Thyroid gland (tissue), 4 donors: ENCODE measurements around the gene EIF1. TPM values are rescaled to one million over a fixed set of nuclear protein-coding genes. Genes with fewer than 3 reads are reported as not detected.
"Not testable (repeated sequence)": the region's sequence is repeated elsewhere in the genome, so short reads cannot be mapped to it uniquely, and the experiment has no call there.

Experiments used
- DNase-seq, 2 donors: peaks; one replicate each; pipeline ENCODE4 v3.0.0-alpha.2; 2019
- H3K27ac ChIP-seq, 3 donors: fragments of 200-600 bp; sonication (generic); 1 replicate in 2 of 3; 2 replicates in 1 of 3; pipeline ENCODE4 v1.5.1; 2016 to 2019; ENCODE audit warnings: mild to moderate bottlenecking in 1 of 3, moderate library complexity in 1 of 3
- H3K27me3 ChIP-seq: fragments of 200-600 bp; sonication (generic); one replicate; pipeline ENCODE4 v1.5.1; 2019
- H3K36me3 ChIP-seq, 2 donors: fragments of 200-600 bp; sonication (generic); one replicate each; pipeline ENCODE4 v1.5.1; 2016 to 2019
- H3K4me1 ChIP-seq, 2 donors: fragments of 200-600 bp; sonication (generic); one replicate each; pipeline ENCODE4 v1.5.1; 2017 to 2019
- H3K4me3 ChIP-seq, 3 donors: fragments of 200-600 bp; sonication (generic); replicated peaks in 1 of 3; 1 replicate in 2 of 3; 2 replicates in 1 of 3; pipeline ENCODE4 v1.5.1; 2016; ENCODE audit warnings: mild to moderate bottlenecking in 1 of 3
- H3K9me3 ChIP-seq: fragments of 200-600 bp; sonication (generic); one replicate; pipeline ENCODE4 v1.5.1; 2017
- POLR2A ChIP-seq, 2 donors: fragments of 450-650 bp; IDR thresholded peaks; one replicate each; pipeline ENCODE4 v1.6.1; 2017; ENCODE audit warnings: antibody characterized with exemption in 2 of 2, mild to moderate bottlenecking in 2 of 2, moderate library complexity in 1 of 2
- WGBS, 2 donors: methylation state at CpG; one replicate each; pipeline ENCODE4 v1.1.5; 2017; 5-methylcytosine and 5-hydroxymethylcytosine counted together
- intact Hi-C: fragments of 100-400 bp; cut with DNase I; formaldehyde crosslinking; loops from one replicate; pipeline ENCODE4 v1.15.1; 2023
- total RNA-seq, 4 donors: library from RNA; depleted of rRNA; stranded (reverse); fragments of >200 nt; gene quantifications; one replicate each; pipeline ENCODE4 v1.2.3, GENCODE V29; 2016
- TF ChIP-seq, protein P1 (sequence below), 6 experiments: fragments of 200-600 bp in 3 of 6; fragments of 450-650 bp in 3 of 6; sonication (generic) in 3 of 6; IDR thresholded peaks; one replicate each; pipeline ENCODE4 v1.5.1; 2016 to 2019; ENCODE audit warnings: antibody characterized with exemption in 6 of 6, mild to moderate bottlenecking in 2 of 6, inconsistent platforms in 1 of 6, moderate library complexity in 1 of 6

Gene EIF1
- total RNA-seq, 4 donors from 2014 or later: 119 to 171 (median 145) TPM

DNA sequence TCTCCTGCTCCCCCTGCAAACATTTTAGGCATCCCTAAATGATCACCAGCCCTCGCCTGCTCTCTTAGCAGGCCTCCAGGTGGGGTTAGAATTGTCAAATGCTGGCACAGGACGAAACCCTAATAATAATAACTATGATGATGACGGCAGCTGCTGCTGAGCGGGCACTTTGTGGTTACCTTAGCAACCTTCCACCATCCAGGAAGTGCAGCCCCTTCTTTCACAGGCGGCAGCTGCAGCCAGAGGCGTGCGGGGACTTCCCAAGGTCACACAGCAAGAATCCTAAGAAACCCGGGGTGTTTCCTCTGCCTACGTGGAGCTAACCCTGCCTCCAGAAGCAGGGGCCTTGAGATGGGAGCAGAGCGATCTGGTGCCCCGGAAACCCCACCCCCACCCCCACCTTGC, 22.4 kb upstream of the EIF1 start:
- Histone ChIP-seq H3K9me3 (no peaks in the 10 kb centered on the region), H3K27me3 (no peaks in the 10 kb centered on the region), H3K4me3 (peak overlapping the region in 1 of 3 donors; percentile 28), H3K4me1 (peaks cover 12 to 21% of the 10 kb centered on the region in 2 donors), H3K27ac (peak overlapping the region; percentile 60 to 88 (median 77)), H3K36me3 (no peaks in the 10 kb centered on the region)
- DNase-seq: peak in 1 of 2 donors; percentile 34
- intact Hi-C loops: loop anchor here (5.0 kb wide), 1 partner anchor 864 kb away; no protein-coding TSS in a partner anchor
- TF ChIP-seq, protein P1, sequence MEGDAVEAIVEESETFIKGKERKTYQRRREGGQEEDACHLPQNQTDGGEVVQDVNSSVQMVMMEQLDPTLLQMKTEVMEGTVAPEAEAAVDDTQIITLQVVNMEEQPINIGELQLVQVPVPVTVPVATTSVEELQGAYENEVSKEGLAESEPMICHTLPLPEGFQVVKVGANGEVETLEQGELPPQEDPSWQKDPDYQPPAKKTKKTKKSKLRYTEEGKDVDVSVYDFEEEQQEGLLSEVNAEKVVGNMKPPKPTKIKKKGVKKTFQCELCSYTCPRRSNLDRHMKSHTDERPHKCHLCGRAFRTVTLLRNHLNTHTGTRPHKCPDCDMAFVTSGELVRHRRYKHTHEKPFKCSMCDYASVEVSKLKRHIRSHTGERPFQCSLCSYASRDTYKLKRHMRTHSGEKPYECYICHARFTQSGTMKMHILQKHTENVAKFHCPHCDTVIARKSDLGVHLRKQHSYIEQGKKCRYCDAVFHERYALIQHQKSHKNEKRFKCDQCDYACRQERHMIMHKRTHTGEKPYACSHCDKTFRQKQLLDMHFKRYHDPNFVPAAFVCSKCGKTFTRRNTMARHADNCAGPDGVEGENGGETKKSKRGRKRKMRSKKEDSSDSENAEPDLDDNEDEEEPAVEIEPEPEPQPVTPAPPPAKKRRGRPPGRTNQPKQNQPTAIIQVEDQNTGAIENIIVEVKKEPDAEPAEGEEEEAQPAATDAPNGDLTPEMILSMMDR (IDR thresholded peaks at IDR 0.05): peak in 1 of 6 experiments; percentile 14
- no peak for TF ChIP-seq POLR2A (IDR thresholded peaks at IDR 0.05)
- WGBS, 2 donors: 12 to 19% methylated on average over 11 of the region's 11 CpGs

DNA sequence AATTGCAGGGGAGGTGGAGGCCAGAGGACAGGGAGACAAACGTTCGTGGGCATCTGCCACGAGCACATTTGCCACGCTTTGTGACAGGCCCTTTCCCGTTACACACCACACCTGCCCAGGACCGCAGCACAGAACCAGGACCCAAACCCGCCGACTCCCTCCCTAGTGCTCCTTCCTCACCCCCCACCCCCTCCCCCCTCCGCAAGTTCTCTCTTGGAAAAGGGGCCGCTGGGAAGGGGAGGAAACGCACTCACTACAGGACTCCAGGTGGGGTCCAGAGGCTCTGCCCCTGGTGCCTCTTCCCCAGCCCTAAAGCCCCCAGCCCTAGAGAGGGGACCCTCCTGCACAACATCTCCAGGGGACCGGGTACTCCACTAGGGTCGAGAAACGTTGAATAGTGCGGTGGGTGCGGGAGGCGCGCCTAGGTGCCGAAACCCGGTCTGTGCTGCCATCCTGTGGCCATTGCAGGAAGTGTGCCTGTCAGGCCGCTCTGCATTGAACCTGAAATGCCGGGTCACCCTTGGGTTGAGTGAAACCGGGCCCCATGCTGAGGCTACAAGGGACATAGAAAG, 21.9 kb upstream of the EIF1 start:
- peak in 1 of 2 donors; percentile 22 for TF ChIP-seq POLR2A (IDR thresholded peaks at IDR 0.05)
- TF ChIP-seq, protein P1 (IDR thresholded peaks at IDR 0.05): peak; percentile 75 to 98 (median 94)
- intact Hi-C loops: loop anchor here (5.0 kb wide), 1 partner anchor 864 kb away; no protein-coding TSS in a partner anchor
- Histone ChIP-seq H3K27me3 (no peaks in the 10 kb centered on the region), H3K4me3 (peak overlapping the region in 1 of 3 donors; percentile 28), H3K36me3 (no peaks in the 10 kb centered on the region), H3K4me1 (peaks cover 12 to 21% of the 10 kb centered on the region in 2 donors), H3K9me3 (no peaks in the 10 kb centered on the region), H3K27ac (peak overlapping the region; percentile 60 to 88 (median 77))
- WGBS, 2 donors: 4 to 5% methylated on average over 4 to 21 of the region's 23 CpGs
- peak; percentile 82 to 85 for DNase-seq

DNA sequence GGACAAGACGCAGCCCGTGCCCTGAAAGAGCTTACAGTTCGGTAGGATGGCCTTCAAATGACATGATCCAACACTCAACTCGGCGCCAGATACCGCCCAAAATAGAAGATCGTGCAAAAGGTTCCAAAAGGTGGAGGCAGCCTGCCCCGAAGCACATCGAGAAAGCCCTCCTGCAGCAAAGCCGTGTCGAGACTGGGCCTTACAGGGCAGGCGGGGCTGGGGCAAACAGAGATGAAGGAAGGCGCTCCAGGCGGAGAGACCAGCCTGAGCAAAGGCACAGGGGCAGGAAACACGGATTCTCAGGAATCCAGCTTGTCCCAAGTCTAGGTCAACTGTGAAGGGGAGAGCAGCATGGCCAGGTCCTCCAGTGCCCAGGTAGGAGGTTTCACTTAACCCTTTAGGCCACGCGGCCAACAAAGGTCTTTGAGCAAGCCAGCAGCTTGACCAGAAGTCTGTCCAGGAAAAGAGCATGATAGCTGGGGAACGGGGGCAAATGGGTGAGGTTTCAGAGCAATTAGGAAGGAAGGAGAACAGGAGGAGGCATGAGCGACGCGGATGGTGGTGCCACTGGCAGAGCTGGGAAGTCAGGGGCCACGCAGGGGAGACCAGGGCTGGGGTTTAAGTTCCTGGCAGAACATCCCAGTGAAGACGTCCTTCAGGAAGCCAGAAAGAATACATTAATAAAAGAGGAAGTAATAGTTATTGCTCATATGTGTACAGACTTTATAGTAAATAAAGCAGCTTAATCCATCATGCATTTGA, 21.2 kb upstream of the EIF1 start:
- peak overlapping the region in 1 of 3 donors; percentile 28 for H3K4me3 ChIP-seq
- TF ChIP-seq POLR2A (IDR thresholded peaks at IDR 0.05): no peak
- TF ChIP-seq, protein P1 (IDR thresholded peaks at IDR 0.05): no peak
- intact Hi-C loops: loop anchor here (5.0 kb wide), 1 partner anchor 865 kb away; no protein-coding TSS in a partner anchor

DNA sequence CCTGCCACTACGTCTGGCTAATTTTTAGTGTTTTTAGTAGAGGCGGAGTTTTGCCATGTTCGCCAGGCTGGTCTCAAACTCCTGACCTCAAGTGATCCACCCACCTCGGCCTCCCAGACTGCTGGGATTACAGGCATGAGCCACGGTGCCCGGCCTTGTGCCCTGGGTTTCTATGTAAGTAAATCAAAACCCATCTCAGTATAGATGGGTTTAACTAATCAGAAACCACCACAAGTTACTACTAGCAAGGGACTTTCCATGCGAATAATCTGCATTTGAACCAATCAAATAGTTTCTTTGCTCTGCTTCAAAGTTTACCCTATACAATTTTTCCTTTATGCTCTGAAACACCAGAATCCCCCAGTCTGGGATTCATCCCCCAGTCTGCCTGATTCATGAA, 16.5 kb upstream of the EIF1 start:
- Histone ChIP-seq H3K27ac (no peak overlapping the region), H3K4me1 (peaks cover 8 to 18% of the 10 kb centered on the region in 2 donors), H3K4me3 (no peak overlapping the region), H3K9me3 (no peaks in the 10 kb centered on the region), H3K36me3 (no peaks in the 10 kb centered on the region), H3K27me3 (no peaks in the 10 kb centered on the region)
- intact Hi-C loops: no loop called here
- WGBS, 2 donors: 92 to 93% methylated on average over 7 of the region's 7 CpGs
- TF ChIP-seq POLR2A (IDR thresholded peaks at IDR 0.05): no peak
- TF ChIP-seq, protein P1 (IDR thresholded peaks at IDR 0.05): no peak
- no peak for DNase-seq

More for the DNA sequence above, 21.2 kb upstream of the EIF1 start:
- DNase-seq: no peak
- peak overlapping the region in 2 of 3 donors; percentile 17 to 77 for H3K27ac ChIP-seq
- H3K36me3 ChIP-seq: no peaks in the 10 kb centered on the region
- no peaks in the 10 kb centered on the region for H3K27me3 ChIP-seq
- H3K4me1 ChIP-seq: peaks cover 12 to 21% of the 10 kb centered on the region in 2 donors
- 51 to 52% methylated on average over 23 of the region's 23 CpGs for WGBS, 2 donors
- no peaks in the 10 kb centered on the region for H3K9me3 ChIP-seq

DNA sequence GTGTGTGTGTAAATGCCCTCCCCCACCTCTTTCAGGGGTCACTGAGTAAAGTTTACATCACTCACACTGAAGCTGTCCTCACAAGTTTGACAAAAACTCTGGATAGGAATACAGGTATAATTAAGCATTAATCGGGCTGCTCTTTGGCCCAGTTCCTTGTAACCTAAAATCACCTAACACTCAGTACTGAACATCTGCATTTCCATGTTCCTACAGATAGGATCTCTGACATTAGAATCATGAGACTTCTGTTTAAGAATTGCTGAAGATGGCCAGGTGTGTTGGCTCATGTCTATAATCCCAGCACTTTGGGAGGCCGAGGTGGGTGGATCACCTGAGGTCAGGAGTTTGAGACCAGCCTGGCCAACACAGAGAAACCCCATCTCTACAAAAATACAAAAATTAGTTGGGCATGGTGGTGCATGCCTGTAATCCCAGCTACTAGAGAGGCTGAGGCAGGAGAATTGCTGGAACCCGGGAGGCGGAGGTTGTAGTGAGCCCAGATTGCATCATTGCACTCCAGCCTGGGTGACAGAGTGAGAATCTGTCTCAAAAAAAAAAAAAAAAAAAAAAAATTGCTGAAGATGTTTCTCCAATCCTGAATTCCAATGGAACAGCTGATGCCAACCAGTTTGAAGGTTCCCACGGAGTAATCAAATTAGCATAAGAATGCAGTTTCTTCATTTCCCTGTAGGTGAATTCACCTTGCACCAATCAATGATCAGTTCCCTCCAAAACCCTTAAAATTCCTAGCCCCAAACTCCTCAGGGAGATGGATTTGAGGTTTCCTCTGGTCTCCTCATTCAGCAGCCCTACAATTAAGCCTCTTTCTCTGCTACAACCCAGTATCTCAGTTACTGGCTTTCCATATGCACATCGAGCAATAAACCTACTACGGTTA, 13.3 kb upstream of the EIF1 start:
- H3K4me3 ChIP-seq, H3K9me3 ChIP-seq, H3K36me3 ChIP-seq, H3K27me3 ChIP-seq, DNase-seq, intact Hi-C loops: not testable (repeated sequence)
- Histone ChIP-seq H3K4me1 (peaks cover 8 to 32% of the 10 kb centered on the region in 2 donors), H3K27ac (peak overlapping the region in 2 of 3 donors; percentile 7 to 15)
- 73 to 76% methylated on average over 7 of the region's 7 CpGs for WGBS, 2 donors
